ENCODE measurements around the gene PAK2. TPM values are rescaled to one million over a fixed set of nuclear protein-coding genes. Genes with fewer than 3 reads are reported as not detected.

PAK2 gene
- total and polyA plus RNA-seq, 9 of the 15 experiments (the other 6 are each of a cell fraction or from before 2014, with no cell fraction given) = 13.2 to 72.4 (median 35.7) TPM

DNA sequence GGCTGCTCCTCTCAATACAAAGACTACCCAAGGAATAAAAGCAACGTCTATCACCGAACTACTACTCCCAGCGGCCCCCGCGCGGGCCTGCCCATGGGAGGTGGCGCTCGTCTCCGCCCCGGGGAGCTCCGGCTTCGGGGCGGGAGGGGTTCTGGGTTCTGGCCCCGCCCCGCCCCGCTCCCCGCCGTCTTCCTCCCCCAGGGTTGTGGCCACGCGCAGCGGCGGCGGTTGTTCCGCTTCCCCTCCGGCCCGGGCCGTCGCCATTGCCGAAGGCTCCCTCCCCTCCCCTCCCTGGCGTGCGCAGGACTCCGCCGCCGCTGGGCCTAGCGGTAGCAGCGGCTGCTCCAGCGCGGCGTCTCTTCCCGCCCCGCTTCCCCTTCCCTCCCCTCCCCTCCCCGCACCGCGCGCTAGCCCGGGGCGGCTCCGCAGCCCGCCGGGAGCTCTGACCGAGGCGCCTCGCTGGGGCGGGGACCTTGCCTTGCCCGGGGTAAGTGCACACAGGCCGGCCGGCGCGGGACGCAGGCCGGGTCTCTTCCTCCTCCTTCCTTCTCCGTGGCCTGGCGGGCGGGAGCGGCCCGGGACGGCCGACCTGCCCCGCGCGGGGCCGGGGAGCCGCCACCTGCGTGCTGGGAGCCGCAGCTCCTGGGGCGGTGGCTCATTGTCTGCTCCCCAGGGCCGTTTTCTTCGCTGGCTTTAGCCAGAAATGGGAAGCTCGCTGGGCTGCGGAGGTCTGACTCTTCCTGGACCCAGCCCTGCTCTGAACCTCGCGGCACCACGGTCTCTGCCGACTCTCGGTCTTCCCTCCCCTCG is at the start of gene PAK2 (continued):
- peak; percentile 62 for TF ChIP-seq HNRNPLL (IDR thresholded peaks at IDR 0.05; ENCODE audit: low read depth, low read length, poor library complexity, severe bottlenecking)
- TF ChIP-seq, protein P1, sequence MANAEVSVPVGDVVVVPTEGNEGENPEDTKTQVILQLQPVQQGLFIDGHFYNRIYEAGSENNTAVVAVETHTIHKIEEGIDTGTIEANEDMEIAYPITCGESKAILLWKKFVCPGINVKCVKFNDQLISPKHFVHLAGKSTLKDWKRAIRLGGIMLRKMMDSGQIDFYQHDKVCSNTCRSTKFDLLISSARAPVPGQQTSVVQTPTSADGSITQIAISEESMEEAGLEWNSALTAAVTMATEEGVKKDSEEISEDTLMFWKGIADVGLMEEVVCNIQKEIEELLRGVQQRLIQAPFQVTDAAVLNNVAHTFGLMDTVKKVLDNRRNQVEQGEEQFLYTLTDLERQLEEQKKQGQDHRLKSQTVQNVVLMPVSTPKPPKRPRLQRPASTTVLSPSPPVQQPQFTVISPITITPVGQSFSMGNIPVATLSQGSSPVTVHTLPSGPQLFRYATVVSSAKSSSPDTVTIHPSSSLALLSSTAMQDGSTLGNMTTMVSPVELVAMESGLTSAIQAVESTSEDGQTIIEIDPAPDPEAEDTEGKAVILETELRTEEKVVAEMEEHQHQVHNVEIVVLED (CRISPR knock-in tag; IDR thresholded peaks at IDR 0.05) = peak; percentile 48
- peak; percentile 49; the same call in 1 of the 2 replicates for TF ChIP-seq LCOR (CRISPR knock-in tag; IDR thresholded peaks at IDR 0.05)
- TF ChIP-seq, protein P2, sequence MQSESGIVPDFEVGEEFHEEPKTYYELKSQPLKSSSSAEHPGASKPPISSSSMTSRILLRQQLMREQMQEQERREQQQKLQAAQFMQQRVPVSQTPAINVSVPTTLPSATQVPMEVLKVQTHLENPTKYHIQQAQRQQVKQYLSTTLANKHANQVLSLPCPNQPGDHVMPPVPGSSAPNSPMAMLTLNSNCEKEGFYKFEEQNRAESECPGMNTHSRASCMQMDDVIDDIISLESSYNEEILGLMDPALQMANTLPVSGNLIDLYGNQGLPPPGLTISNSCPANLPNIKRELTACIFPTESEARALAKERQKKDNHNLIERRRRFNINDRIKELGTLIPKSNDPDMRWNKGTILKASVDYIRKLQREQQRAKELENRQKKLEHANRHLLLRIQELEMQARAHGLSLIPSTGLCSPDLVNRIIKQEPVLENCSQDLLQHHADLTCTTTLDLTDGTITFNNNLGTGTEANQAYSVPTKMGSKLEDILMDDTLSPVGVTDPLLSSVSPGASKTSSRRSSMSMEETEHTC (IDR thresholded peaks at IDR 0.05) = 0 out of 2 replicates have a peak, but pooled peaks have one; percentile 12
- 0 out of 2 replicates have a peak, but pooled peaks have one; percentile 25 for TF ChIP-seq ETV5 (CRISPR knock-in tag; IDR thresholded peaks at IDR 0.05; ENCODE audit: low read depth)
- TF ChIP-seq ZNF766 (CRISPR knock-in tag; conservative IDR thresholded peaks at IDR 0.05) = peak; percentile 45; the same call in 1 of the 2 replicates
- peak; percentile 40; the same call in 1 of the 2 replicates for TF ChIP-seq CREB1 (IDR thresholded peaks at IDR 0.05)
- peak; percentile 11; the same call in 1 of the 2 replicates for TF ChIP-seq CREB1 (CRISPR knock-in tag; IDR thresholded peaks at IDR 0.05)
- no peak for TF ChIP-seq PHB (CRISPR knock-in tag; IDR thresholded peaks at IDR 0.05)
- TF ChIP-seq BRD4 (IDR thresholded peaks at IDR 0.05) = 0 out of 2 replicates have a peak, but pooled peaks have one; percentile 73
- no peak for TF ChIP-seq YBX1 (IDR thresholded peaks at IDR 0.05)
- TF ChIP-seq BRF2 (IDR thresholded peaks at IDR 0.05; ENCODE audit: borderline replicate concordance, insufficient read depth, insufficient read length) = no peak
- TF ChIP-seq EGR1 (conservative IDR thresholded peaks at IDR 0.05) = peak; percentile 36
- TF ChIP-seq HDAC1 (IDR thresholded peaks at IDR 0.05) = peak in 1 of 2 experiments; percentile 44; a peak in 1 of 4 replicates
- TF ChIP-seq PHF8 (IDR thresholded peaks at IDR 0.05; ENCODE audit: borderline replicate concordance, low read length) = peak; percentile 82; the same call in 1 of the 2 replicates
- TF ChIP-seq, protein P3, sequence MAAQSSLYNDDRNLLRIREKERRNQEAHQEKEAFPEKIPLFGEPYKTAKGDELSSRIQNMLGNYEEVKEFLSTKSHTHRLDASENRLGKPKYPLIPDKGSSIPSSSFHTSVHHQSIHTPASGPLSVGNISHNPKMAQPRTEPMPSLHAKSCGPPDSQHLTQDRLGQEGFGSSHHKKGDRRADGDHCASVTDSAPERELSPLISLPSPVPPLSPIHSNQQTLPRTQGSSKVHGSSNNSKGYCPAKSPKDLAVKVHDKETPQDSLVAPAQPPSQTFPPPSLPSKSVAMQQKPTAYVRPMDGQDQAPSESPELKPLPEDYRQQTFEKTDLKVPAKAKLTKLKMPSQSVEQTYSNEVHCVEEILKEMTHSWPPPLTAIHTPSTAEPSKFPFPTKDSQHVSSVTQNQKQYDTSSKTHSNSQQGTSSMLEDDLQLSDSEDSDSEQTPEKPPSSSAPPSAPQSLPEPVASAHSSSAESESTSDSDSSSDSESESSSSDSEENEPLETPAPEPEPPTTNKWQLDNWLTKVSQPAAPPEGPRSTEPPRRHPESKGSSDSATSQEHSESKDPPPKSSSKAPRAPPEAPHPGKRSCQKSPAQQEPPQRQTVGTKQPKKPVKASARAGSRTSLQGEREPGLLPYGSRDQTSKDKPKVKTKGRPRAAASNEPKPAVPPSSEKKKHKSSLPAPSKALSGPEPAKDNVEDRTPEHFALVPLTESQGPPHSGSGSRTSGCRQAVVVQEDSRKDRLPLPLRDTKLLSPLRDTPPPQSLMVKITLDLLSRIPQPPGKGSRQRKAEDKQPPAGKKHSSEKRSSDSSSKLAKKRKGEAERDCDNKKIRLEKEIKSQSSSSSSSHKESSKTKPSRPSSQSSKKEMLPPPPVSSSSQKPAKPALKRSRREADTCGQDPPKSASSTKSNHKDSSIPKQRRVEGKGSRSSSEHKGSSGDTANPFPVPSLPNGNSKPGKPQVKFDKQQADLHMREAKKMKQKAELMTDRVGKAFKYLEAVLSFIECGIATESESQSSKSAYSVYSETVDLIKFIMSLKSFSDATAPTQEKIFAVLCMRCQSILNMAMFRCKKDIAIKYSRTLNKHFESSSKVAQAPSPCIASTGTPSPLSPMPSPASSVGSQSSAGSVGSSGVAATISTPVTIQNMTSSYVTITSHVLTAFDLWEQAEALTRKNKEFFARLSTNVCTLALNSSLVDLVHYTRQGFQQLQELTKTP (IDR thresholded peaks at IDR 0.05; ENCODE audit: low read depth in 1 of 2, partially characterized antibody in 2 of 2) = peak in 1 of 2 experiments; percentile 89
- 0 out of 2 replicates have a peak, but pooled peaks have one; percentile 33 for TF ChIP-seq GTF2E2 (tag; IDR thresholded peaks at IDR 0.05)
- TF ChIP-seq ZNF668 (CRISPR knock-in tag; IDR thresholded peaks at IDR 0.05) = no peak
- peak; percentile 65 for TF ChIP-seq POLR2B (IDR thresholded peaks at IDR 0.05; ENCODE audit: low read depth, partially characterized antibody)
